Mesendoderm (in vitro differentiated cells): ENCODE data around the gene HEBP1.
A peak's percentile ranks its signal among the peaks of the same experiment; 100 is the strongest.

Source experiments
- DNase-seq: peaks from one replicate; pipeline ENCODE4 v3.0.0; 2013
- H2AK5ac ChIP-seq: 2 replicates; pipeline ENCODE4 v1.6.1; 2013; ENCODE audit warnings: low read length, inconsistent platforms
- H2BK120ac ChIP-seq: 2 replicates; pipeline ENCODE4 v1.6.1; 2013; ENCODE audit warnings: low read depth, mild to moderate bottlenecking, low read length, moderate library complexity, mixed read lengths
- H2BK15ac ChIP-seq: replicated peaks from 2 replicates; pipeline ENCODE4 v1.6.1; 2013; ENCODE audit warnings: low read depth, mild to moderate bottlenecking, moderate library complexity
- H2BK5ac ChIP-seq: 2 replicates; pipeline ENCODE4 v1.6.1; 2013; ENCODE audit warnings: low read length, inconsistent platforms
- H3K18ac ChIP-seq: 2 replicates; pipeline ENCODE4 v1.6.1; 2013; ENCODE audit warnings: mild to moderate bottlenecking, low read length, mixed read lengths
- H3K23ac ChIP-seq: one replicate; pipeline ENCODE4 v1.6.1; 2013; ENCODE audit warnings: low read length
- H3K27ac ChIP-seq: 2 replicates; pipeline ENCODE4 v1.5.1; 2013; ENCODE audit warnings: low read depth, mild to moderate bottlenecking, inconsistent platforms, low read length, moderate library complexity
- H3K27me3 ChIP-seq: 2 replicates; pipeline ENCODE4 v1.6.1; 2013; ENCODE audit warnings: low read length, control low read depth, mild to moderate bottlenecking, inconsistent platforms; ENCODE audit not compliant: insufficient read depth, poor library complexity
- H3K36me3 ChIP-seq: 2 replicates; pipeline ENCODE4 v1.6.1; 2013; ENCODE audit warnings: low read length, inconsistent platforms; ENCODE audit not compliant: control insufficient read depth, insufficient read depth
- H3K4ac ChIP-seq: one replicate; pipeline ENCODE4 v1.6.1; 2013; ENCODE audit warnings: low read depth, mild to moderate bottlenecking, low read length, moderate library complexity
- H3K4me1 ChIP-seq: 2 replicates; pipeline ENCODE4 v1.6.1; 2013; ENCODE audit warnings: low read depth, low read length, inconsistent platforms; ENCODE audit not compliant: control insufficient read depth
- H3K4me2 ChIP-seq: 2 replicates; pipeline ENCODE4 v1.6.1; 2013; ENCODE audit warnings: low read length
- H3K4me3 ChIP-seq: 2 replicates; pipeline ENCODE4 v1.5.1; 2013; ENCODE audit warnings: mild to moderate bottlenecking, low read length
- H3K56ac ChIP-seq: one replicate; pipeline ENCODE4 v1.6.1; 2013; ENCODE audit warnings: low read length
- H3K79me1 ChIP-seq: 2 replicates; pipeline ENCODE4 v1.6.1; 2013; ENCODE audit warnings: low read length, inconsistent platforms
- H3K79me2 ChIP-seq: 2 replicates; pipeline ENCODE4 v1.6.1; 2013; ENCODE audit warnings: mild to moderate bottlenecking, low read length; ENCODE audit not compliant: control insufficient read depth, insufficient read depth
- H3K9ac ChIP-seq: 2 replicates; pipeline ENCODE4 v1.6.1; 2013; ENCODE audit warnings: low read length, inconsistent platforms
- H4K5ac ChIP-seq: one replicate; pipeline ENCODE4 v1.6.1; 2013; ENCODE audit warnings: low read length
- H4K8ac ChIP-seq: one replicate; pipeline ENCODE4 v1.6.1; 2013; ENCODE audit warnings: low read depth, mild to moderate bottlenecking, control low read depth, low read length, moderate library complexity
- WGBS: extraction: QIAGEN DNeasy Blood & Tissue Kit; methylation state at CpG from one replicate; pipeline ENCODE4 v1.1.7; 2013; ENCODE audit warnings: low lambda C conversion rate, missing lambda C conversion rate; ENCODE audit not compliant: insufficient coverage; ENCODE audit errors: extremely low coverage; 5-methylcytosine and 5-hydroxymethylcytosine counted together

HEBP1 gene

DNA sequence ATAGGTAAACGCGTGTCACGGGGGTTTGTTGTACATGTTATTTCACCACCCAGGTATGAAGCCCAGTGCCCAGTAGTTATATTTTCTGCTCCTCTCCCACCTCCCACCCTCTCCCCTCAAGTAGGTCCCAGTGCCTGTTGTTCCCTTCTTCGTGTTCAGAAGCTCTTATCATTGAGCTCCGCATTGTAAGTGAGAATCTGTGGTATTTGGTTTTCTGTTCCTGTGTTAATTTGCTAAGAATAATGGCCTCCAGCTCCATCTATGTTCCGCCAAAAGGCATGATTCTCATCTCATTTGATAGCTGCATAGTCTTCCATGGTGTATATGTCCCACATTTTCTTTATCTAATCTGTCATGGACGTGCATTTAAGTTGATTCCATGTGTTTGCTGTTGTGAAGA lies 41.2 kb downstream of the HEBP1 start:
- Histone ChIP-seq H3K4me1 (no peaks in the 10 kb centered on the region), H2BK120ac (no peak overlapping the region), H2BK15ac (no peak overlapping the region), H3K4ac (no peak overlapping the region), H3K79me2 (no peaks in the 10 kb centered on the region), H2AK5ac (no peak overlapping the region), H3K23ac (no peak overlapping the region), H3K4me3 (no peak overlapping the region), H3K79me1 (no peaks in the 10 kb centered on the region), H3K27me3 (no peaks in the 10 kb centered on the region), H3K4me2 (no peak overlapping the region), H4K8ac (no peak overlapping the region), H3K18ac (no peak overlapping the region), H3K36me3 (no peaks in the 10 kb centered on the region), H4K5ac (no peak overlapping the region), H2BK5ac (no peak overlapping the region), H3K9ac (no peak overlapping the region), H3K56ac (no peak overlapping the region), H3K27ac (no peak overlapping the region)
- WGBS: no CpG with 5 or more reads among the region's 7 CpGs
- no peak for DNase-seq

DNA sequence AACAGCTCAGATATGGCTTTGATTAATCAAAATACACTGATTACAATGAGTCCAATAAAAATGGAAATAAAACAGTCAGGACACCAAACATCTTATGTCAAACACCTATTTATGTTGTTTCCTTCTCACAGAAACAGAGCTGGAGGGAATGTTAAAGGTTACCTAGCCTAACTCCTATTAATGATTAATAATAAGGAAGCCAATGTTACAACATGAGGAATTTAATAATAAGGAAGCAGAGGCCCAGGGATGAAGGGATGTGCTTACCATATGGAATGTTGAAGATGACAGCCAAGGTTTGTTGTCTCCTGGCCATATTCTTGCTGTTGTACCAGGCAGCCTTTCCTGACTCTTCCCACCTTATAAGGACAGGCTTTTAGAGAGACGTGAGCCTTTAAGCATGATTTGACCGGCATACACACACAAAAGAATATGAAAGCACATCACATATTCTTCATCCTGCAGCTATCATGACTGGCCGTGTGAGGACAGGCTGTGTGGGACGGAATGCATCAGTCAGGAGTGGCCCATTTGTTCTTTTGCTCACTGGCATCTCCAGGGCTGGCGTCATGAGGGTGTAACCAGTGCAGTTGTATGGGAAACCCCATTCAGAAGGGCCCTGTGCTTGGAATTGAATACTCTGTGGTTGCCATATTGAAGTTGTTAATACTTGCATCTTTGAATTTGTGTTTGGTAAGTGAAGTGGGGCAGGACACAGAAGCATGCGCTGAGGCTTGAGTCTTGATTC lies 45.0 kb downstream of the HEBP1 start:
- WGBS: no CpG with 5 or more reads among the region's 6 CpGs
- H3K27me3 ChIP-seq: no peaks in the 10 kb centered on the region
- DNase-seq: no peak

DNA sequence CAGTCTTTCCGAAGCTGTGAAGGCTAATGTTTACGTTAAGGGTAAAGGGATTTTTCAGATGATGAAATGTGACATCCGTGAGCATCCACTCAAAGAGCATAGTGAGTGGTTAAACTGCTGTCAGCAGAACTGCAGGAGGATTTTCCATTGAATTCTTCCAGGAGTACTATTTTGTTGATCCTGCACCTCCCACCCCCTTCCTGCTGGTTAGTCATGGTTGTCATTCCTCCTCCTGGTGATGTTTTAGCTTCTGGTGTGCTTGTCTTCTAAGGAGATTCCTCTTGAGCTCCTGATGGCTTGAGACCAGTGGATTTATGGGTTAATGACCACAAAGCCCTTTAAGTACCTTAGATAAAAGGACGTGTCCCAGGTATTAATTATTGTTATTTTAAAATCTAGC lies 45.7 kb downstream of the HEBP1 start:
- WGBS: no CpG with 5 or more reads among the region's 4 CpGs
- H3K27ac ChIP-seq: no peak overlapping the region
- no peak overlapping the region for H3K9ac ChIP-seq
- no peaks in the 10 kb centered on the region for H3K4me1 ChIP-seq
- H3K56ac ChIP-seq: no peak overlapping the region
- H3K18ac ChIP-seq: no peak overlapping the region
- no peak overlapping the region for H2BK5ac ChIP-seq
- H3K4me3 ChIP-seq: no peak overlapping the region
- H3K79me1 ChIP-seq: no peaks in the 10 kb centered on the region
- no peaks in the 10 kb centered on the region for H3K27me3 ChIP-seq
- H2BK120ac ChIP-seq: no peak overlapping the region
- no peak overlapping the region for H4K5ac ChIP-seq
- peak; percentile 14 for DNase-seq
- no peak overlapping the region for H2AK5ac ChIP-seq
- H3K79me2 ChIP-seq: no peaks in the 10 kb centered on the region
- H3K23ac ChIP-seq: no peak overlapping the region
- no peak overlapping the region for H2BK15ac ChIP-seq
- H3K4ac ChIP-seq: no peak overlapping the region
- H3K36me3 ChIP-seq: no peaks in the 10 kb centered on the region
- no peak overlapping the region for H4K8ac ChIP-seq
- no peak overlapping the region for H3K4me2 ChIP-seq

More for the DNA sequence above, 45.0 kb downstream of the HEBP1 start:
- Histone ChIP-seq H3K9ac (no peak overlapping the region), H2AK5ac (no peak overlapping the region), H3K23ac (no peak overlapping the region), H3K36me3 (no peaks in the 10 kb centered on the region), H3K4me2 (no peak overlapping the region), H4K5ac (no peak overlapping the region), H3K4ac (no peak overlapping the region), H3K79me1 (no peaks in the 10 kb centered on the region), H3K4me1 (no peaks in the 10 kb centered on the region), H3K4me3 (no peak overlapping the region), H3K79me2 (no peaks in the 10 kb centered on the region), H2BK120ac (no peak overlapping the region), H3K56ac (no peak overlapping the region), H3K27ac (no peak overlapping the region), H4K8ac (no peak overlapping the region), H2BK15ac (no peak overlapping the region), H2BK5ac (no peak overlapping the region), H3K18ac (no peak overlapping the region)

DNA sequence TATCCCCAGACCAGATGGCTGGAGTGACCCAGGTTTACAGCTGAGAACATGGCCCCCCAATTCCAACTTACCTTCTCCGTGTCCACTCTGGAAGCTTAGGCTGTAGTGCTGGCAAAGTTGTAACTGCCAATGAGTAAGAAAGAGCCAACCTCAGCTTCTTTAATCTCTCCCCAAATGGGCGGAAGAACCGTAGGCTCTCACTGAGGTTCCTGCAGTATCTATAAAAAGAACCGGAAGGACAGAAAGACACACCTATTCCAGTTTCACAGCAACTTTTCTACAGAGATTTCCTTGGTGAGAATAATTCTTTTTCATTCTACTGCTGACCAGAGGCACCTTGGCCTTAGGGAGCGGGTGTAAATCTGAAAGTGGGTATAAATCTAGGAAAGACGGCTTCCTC lies 48.0 kb downstream of the HEBP1 start, which contains the start of gene GPRC5D:
TSS of gene GPRC5D (minus strand) at position 135 of the 400 bp plus-strand sequence. CDS start 1,786 bp downstream, outside the sequence.
- H3K27ac ChIP-seq: no peak within 1 kb of the TSS
- H2BK120ac ChIP-seq: no peak within 1 kb of the TSS
- H2BK15ac ChIP-seq: no peak within 1 kb of the TSS
- no peak within 1 kb of the TSS for H3K4me3 ChIP-seq
- H3K4ac ChIP-seq: no peak within 1 kb of the TSS
- no peaks in the 10 kb centered on the region for H3K36me3 ChIP-seq
- H3K4me2 ChIP-seq: no peak within 1 kb of the TSS
- H3K56ac ChIP-seq: no peak within 1 kb of the TSS
- H4K8ac ChIP-seq: no peak within 1 kb of the TSS
- no CpG with 5 or more reads among the region's 6 CpGs for WGBS
- no peaks in the 10 kb centered on the region for H3K27me3 ChIP-seq
- no peak within 1 kb of the TSS for H2BK5ac ChIP-seq
- no peak within 1 kb of the TSS for H3K23ac ChIP-seq
- no peaks in the 10 kb centered on the region for H3K79me1 ChIP-seq
- no peaks in the 10 kb centered on the region for H3K79me2 ChIP-seq
- no peak within 1 kb of the TSS for H3K18ac ChIP-seq
- H2AK5ac ChIP-seq: no peak within 1 kb of the TSS
- H3K9ac ChIP-seq: no peak within 1 kb of the TSS
- H4K5ac ChIP-seq: no peak within 1 kb of the TSS
- no peaks in the 10 kb centered on the region for H3K4me1 ChIP-seq
- no peak for DNase-seq

DNA sequence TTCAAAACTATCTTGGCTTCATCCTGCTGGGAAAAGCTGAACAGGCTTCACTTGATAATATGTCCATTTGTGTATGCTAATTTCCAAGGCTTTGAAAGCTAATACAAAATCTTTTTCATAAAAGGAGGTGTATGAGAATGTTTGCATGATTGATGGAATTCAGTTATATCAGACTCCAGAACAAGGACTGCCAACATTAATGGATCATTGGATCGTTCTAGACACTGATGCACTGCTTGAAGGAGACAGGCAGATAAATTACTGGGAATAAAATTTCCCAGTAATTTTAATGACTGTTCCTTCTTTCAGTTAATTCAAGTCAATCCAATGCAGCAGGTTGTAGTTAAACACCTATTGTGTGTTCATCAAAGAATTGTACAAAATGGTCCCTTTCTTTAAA lies 48.6 kb downstream of the HEBP1 start:
- no peak overlapping the region for H4K5ac ChIP-seq
- H3K9ac ChIP-seq: no peak overlapping the region
- no peak overlapping the region for H3K18ac ChIP-seq
- H3K4me3 ChIP-seq: no peak overlapping the region
- no peak overlapping the region for H3K23ac ChIP-seq
- H3K36me3 ChIP-seq: no peaks in the 10 kb centered on the region
- no peak for DNase-seq
- H3K4ac ChIP-seq: no peak overlapping the region
- H2BK15ac ChIP-seq: no peak overlapping the region
- H2BK5ac ChIP-seq: no peak overlapping the region
- WGBS: no CpG with 5 or more reads among the region's 1 CpG
- H3K79me1 ChIP-seq: no peaks in the 10 kb centered on the region
- H3K4me2 ChIP-seq: no peak overlapping the region
- no peaks in the 10 kb centered on the region for H3K79me2 ChIP-seq
- no peak overlapping the region for H3K56ac ChIP-seq
- H2AK5ac ChIP-seq: no peak overlapping the region
- H3K27ac ChIP-seq: no peak overlapping the region
- no peak overlapping the region for H2BK120ac ChIP-seq
- no peaks in the 10 kb centered on the region for H3K4me1 ChIP-seq
- H4K8ac ChIP-seq: no peak overlapping the region
- no peaks in the 10 kb centered on the region for H3K27me3 ChIP-seq

DNA sequence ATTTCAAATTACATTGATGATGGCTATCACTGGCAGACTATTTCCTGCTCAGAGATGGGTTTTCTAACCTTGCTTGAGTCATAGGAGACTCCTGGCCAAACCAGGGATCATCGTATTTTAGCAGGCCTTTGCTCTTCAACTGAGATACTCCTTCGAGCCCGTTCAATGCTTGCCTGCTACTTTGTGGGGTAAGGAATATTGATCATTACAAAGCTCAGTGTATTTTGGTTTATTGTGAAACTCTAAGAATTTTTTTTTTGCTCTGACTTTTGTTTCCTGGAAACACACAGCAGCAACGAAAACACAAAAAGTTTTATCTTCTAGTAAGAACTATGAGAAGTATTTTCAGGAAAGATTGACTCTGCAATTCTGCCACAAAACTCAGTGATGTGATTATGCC lies 52.2 kb downstream of the HEBP1 start:
- Histone ChIP-seq H3K79me1 (no peaks in the 10 kb centered on the region), H3K36me3 (no peaks in the 10 kb centered on the region), H3K9ac (no peak overlapping the region), H4K8ac (no peak overlapping the region), H2BK15ac (no peak overlapping the region), H3K18ac (no peak overlapping the region), H3K27ac (no peak overlapping the region), H3K56ac (no peak overlapping the region), H3K4me1 (no peaks in the 10 kb centered on the region), H3K79me2 (no peaks in the 10 kb centered on the region), H3K4ac (no peak overlapping the region), H2BK5ac (no peak overlapping the region), H3K23ac (no peak overlapping the region), H3K4me3 (no peak overlapping the region), H4K5ac (no peak overlapping the region), H3K27me3 (no peaks in the 10 kb centered on the region), H2AK5ac (no peak overlapping the region), H2BK120ac (no peak overlapping the region), H3K4me2 (no peak overlapping the region)
- no CpG with 5 or more reads among the region's 4 CpGs for WGBS
- DNase-seq: no peak
